Astrocyte of the spinal cord (primary cell): Measurements from ENCODE around the gene MED13L.
A peak's percentile ranks its signal among the peaks of the same experiment; 100 is the strongest.

Source experiments
- DNase-seq: peaks from one replicate; pipeline ENCODE4 v3.0.0; 2011; ENCODE audit warnings: low read depth, low spot score
- H3K4me3 ChIP-seq: 2 replicates; pipeline ENCODE4 v1.5.1; 2011; ENCODE audit warnings: low read depth, mild to moderate bottlenecking, low read length, moderate library complexity
- CTCF ChIP-seq: IDR thresholded peaks from 2 replicates; pipeline ENCODE4 v1.5.1; 2012; ENCODE audit warnings: low read depth, mild to moderate bottlenecking, low read length, inconsistent platforms
- in situ Hi-C: cut with HindIII; loops from 2 replicates; pipeline ENCODE4 v1.10.0; 2017; ENCODE audit warnings: low sequenced_read_pairs

The MED13L gene

GRCh38 chr12:116277467-116278278, at the start of gene MED13L:
Gene MED13L (minus strand): TSS chr12:116277693. CDS start chr12:116277131, 562 bp downstream.
- peak within 1 kb of the TSS; percentile 84 for H3K4me3 ChIP-seq
- peak; percentile 21 for TF ChIP-seq CTCF
- in situ Hi-C loops = no loop called here
- DNase-seq = peak; percentile 89

GRCh38 chr12:116325336-116325664, 47.8 kb upstream of the MED13L start:
- in situ Hi-C loops = no loop called here
- TF ChIP-seq CTCF = no peak
- no peak overlapping the region for H3K4me3 ChIP-seq
- no peak for DNase-seq

- no peak overlapping the region for H3K4me3 ChIP-seq
- in situ Hi-C loops = no loop called here
- no peak for DNase-seq
- no peak for TF ChIP-seq CTCF
Measured at GRCh38 chr12:116324654-116325335, 47.3 kb upstream of the MED13L start.

- in situ Hi-C loops = no loop called here
- no peak for DNase-seq
- no peak for TF ChIP-seq CTCF
- no peak overlapping the region for H3K4me3 ChIP-seq
Measured at GRCh38 chr12:116323406-116324386, 46.2 kb upstream of the MED13L start.

GRCh38 chr12:116321913-116322312, 44.4 kb upstream of the MED13L start:
- DNase-seq = no peak
- no peak for TF ChIP-seq CTCF
- in situ Hi-C loops = no loop called here
- no peak overlapping the region for H3K4me3 ChIP-seq

GRCh38 chr12:116320791-116321217, 43.3 kb upstream of the MED13L start:
- H3K4me3 ChIP-seq = no peak overlapping the region
- TF ChIP-seq CTCF = no peak
- in situ Hi-C loops = no loop called here
- DNase-seq = peak; percentile 15
